Mucosa of descending colon (tissue), 3 donors: ENCODE measurements around the gene TMEM109. TPM values are rescaled to one million over a fixed set of nuclear protein-coding genes. Genes with fewer than 3 reads are reported as not detected.

Experiments used
- ATAC-seq: fragments of 200-7000 bp; cut with Tn5 transposase; one replicate; pipeline ENCODE4 v1.9.1; 2020; ENCODE audit warnings: mild to moderate bottlenecking, moderate library complexity
- DNase-seq, 3 donors: peaks; one replicate each; pipeline ENCODE4 v3.0.0-alpha.2; 2020
- H3K36me3 ChIP-seq: fragments of 200-600 bp; one replicate; pipeline ENCODE4 v1.8.0; 2021; ENCODE audit warnings: low read depth, mild to moderate bottlenecking
- H3K4me1 ChIP-seq: fragments of 200-600 bp; one replicate; pipeline ENCODE4 v1.8.0; 2021; ENCODE audit warnings: low read depth, mild to moderate bottlenecking
- H3K4me3 ChIP-seq: fragments of 200-600 bp; one replicate; pipeline ENCODE4 v1.8.0; 2021; ENCODE audit warnings: mild to moderate bottlenecking
- H3K9me3 ChIP-seq: fragments of 200-600 bp; one replicate; pipeline ENCODE4 v1.8.0; 2021; ENCODE audit warnings: mild to moderate bottlenecking
- CTCF ChIP-seq: fragments of 200-600 bp; IDR thresholded peaks from one replicate; pipeline ENCODE4 v1.8.0; 2022; ENCODE audit warnings: antibody characterized with exemption, mild to moderate bottlenecking
- intact Hi-C, 2 donors: fragments of 100-400 bp; cut with DNase I in 1 of 2; cut with micrococcal nuclease in 1 of 2; formaldehyde crosslinking; loops; one replicate each; pipeline versions ENCODE4 v1.11.0 to v1.11.1; 2022; cut with DNase I, micrococcal nuclease
- total RNA-seq, 3 donors: library from RNA; stranded (reverse); fragmentation: NEBNext Ultra II Directional in 2 of 3; extraction: Animal tissue kit (Norgen Biotek cat#: 25700) in 2 of 3; gene quantifications; one replicate each; pipeline versions ENCODE4 v1.2.1 to v1.2.4, GENCODE V29; 2021 to 2023
- donor health status: DM: no; HTN: no; CAD: no; lungs with moderate emphysema.
- donor health status: DM: no; HTN: no; CAD: no.
- donor health status: DM: no; HTN: yes; CAD: no.

TMEM109 gene
- total RNA-seq, 3 donors from 2014 or later: 35.8 to 95.2 (median 46.6) TPM

GRCh38 chr11:60897496-60897895, 16.5 kb upstream of the TMEM109 start:
- intact Hi-C loops: loop anchor here in 1 of 2 donors (5.0 kb wide), 1 partner anchor 70 kb away; no protein-coding TSS in a partner anchor

GRCh38 chr11:60899046-60899936, 14.7 kb upstream of the TMEM109 start:
- DNase-seq (peak in 1 of 3 donors; percentile 75), ATAC-seq (peak; percentile 82)
- H3K4me3 ChIP-seq: no peak overlapping the region
- H3K36me3 ChIP-seq: peaks cover 25% of the 10 kb centered on the region
- no peaks in the 10 kb centered on the region for H3K9me3 ChIP-seq
- intact Hi-C loops: loop anchor here in 1 of 2 donors (5.0 kb wide), 1 partner anchor 72 kb away; no protein-coding TSS in a partner anchor
- TF ChIP-seq CTCF: peak; percentile 88
- peaks cover 6% of the 10 kb centered on the region for H3K4me1 ChIP-seq

More at GRCh38 chr11:60897496-60897895, 16.5 kb upstream of the TMEM109 start:
- no peak for TF ChIP-seq CTCF
- DNase-seq (no peak), ATAC-seq (no peak)
- Histone ChIP-seq H3K9me3 (no peaks in the 10 kb centered on the region), H3K36me3 (peaks cover 25% of the 10 kb centered on the region), H3K4me1 (no peaks in the 10 kb centered on the region), H3K4me3 (no peak overlapping the region)

- TF ChIP-seq CTCF: no peak
- no peak overlapping the region for H3K4me3 ChIP-seq
- DNase-seq (no peak), ATAC-seq (no peak)
- intact Hi-C loops: loop anchor here in 1 of 2 donors (5.0 kb wide), 1 partner anchor 73 kb away; no protein-coding TSS in a partner anchor
- no peaks in the 10 kb centered on the region for H3K9me3 ChIP-seq
- H3K4me1 ChIP-seq: peaks cover 13% of the 10 kb centered on the region
- H3K36me3 ChIP-seq: peaks cover 25% of the 10 kb centered on the region
Observed at GRCh38 chr11:60899977-60900376, 14.0 kb upstream of the TMEM109 start.

GRCh38 chr11:60900673-60901404, 13.1 kb upstream of the TMEM109 start:
- ATAC-seq (no peak), DNase-seq (peak in 1 of 3 donors; percentile 5)
- TF ChIP-seq CTCF: no peak
- peaks cover 19% of the 10 kb centered on the region for H3K4me1 ChIP-seq
- H3K36me3 ChIP-seq: peaks cover 25% of the 10 kb centered on the region
- H3K4me3 ChIP-seq: no peak overlapping the region
- intact Hi-C loops: no loop called here
- H3K9me3 ChIP-seq: no peaks in the 10 kb centered on the region

GRCh38 chr11:60902625-60903024, 11.3 kb upstream of the TMEM109 start:
- peaks cover 19% of the 10 kb centered on the region for H3K4me1 ChIP-seq
- DNase-seq: no peak
- no peak for ATAC-seq
- peaks cover 20% of the 10 kb centered on the region for H3K36me3 ChIP-seq
- H3K9me3 ChIP-seq: no peaks in the 10 kb centered on the region
- no peak for TF ChIP-seq CTCF
- no peak overlapping the region for H3K4me3 ChIP-seq
- intact Hi-C loops: no loop called here
